ENCODE results near the gene SLC5A8.

- TF ChIP-seq CTCF (IDR thresholded peaks at IDR 0.05), result no peak
- TF ChIP-seq EP300 (IDR thresholded peaks at IDR 0.05), result no peak
Observed at GRCh38 chr12:101107032-101107763, 102.8 kb downstream of the SLC5A8 start.

Data from ovary (tissue), 3 donors.